CD8-positive, alpha-beta memory T cell (primary cell): Measurements from ENCODE around the gene WAS. TPM values are rescaled to one million over a fixed set of nuclear protein-coding genes. Genes with fewer than 3 reads are reported as not detected.

ENCODE experiments used
- CTCF ChIA-PET: fragments of 350-600 bp; sonication (Branson Sonifier 250); formaldehyde crosslinking; loops from one replicate; lab custom pipeline; 2021; ENCODE audit warnings: antibody characterized with exemption; lab: Charles Lee
- POLR2A ChIA-PET: fragments of 350-600 bp; sonication (Branson Sonifier 250); formaldehyde crosslinking; loops from one replicate; lab custom pipeline; 2021; ENCODE audit warnings: antibody characterized with exemption; lab: Charles Lee
- DNase-seq, 5 donors: peaks; one replicate each; pipeline versions ENCODE4 v3.0.0 to v3.0.0-alpha.2; 2020 to 2022; ENCODE audit warnings: mixed read lengths in 1 of 5
- H3K27ac ChIP-seq: one replicate; pipeline ENCODE4 v1.7.0; 2013; ENCODE audit warnings: low read depth, mild to moderate bottlenecking, low read length, moderate library complexity
- H3K27me3 ChIP-seq: 2 replicates; pipeline ENCODE4 v1.7.0; 2013; ENCODE audit warnings: low read length, mild to moderate bottlenecking; ENCODE audit not compliant: insufficient read depth, poor library complexity, severe bottlenecking
- H3K36me3 ChIP-seq: 2 replicates; pipeline ENCODE4 v1.7.0; 2013; ENCODE audit warnings: mild to moderate bottlenecking, low read length, moderate library complexity; ENCODE audit not compliant: insufficient read depth
- H3K4me1 ChIP-seq: 2 replicates; pipeline ENCODE4 v1.7.0; 2013; ENCODE audit warnings: mild to moderate bottlenecking, low read length, moderate library complexity; ENCODE audit not compliant: insufficient read depth
- H3K4me3 ChIP-seq: 2 replicates; pipeline ENCODE4 v1.7.0; 2013; ENCODE audit warnings: mild to moderate bottlenecking, low read length
- H3K9me3 ChIP-seq: 2 replicates; pipeline ENCODE4 v1.7.0; 2013; ENCODE audit warnings: mild to moderate bottlenecking, low read length
- H3K27ac Mint-ChIP-seq, 8 donors: one replicate each; pipeline ENCODE4 v1.8.0; 2020 to 2021; ENCODE audit warnings: mixed read lengths in 8 of 8, mild to moderate bottlenecking in 6 of 8, inconsistent platforms in 3 of 8, moderate library complexity in 3 of 8
- H3K27me3 Mint-ChIP-seq, 2 donors: one replicate each; pipeline ENCODE4 v1.8.0; 2020 to 2021; ENCODE audit warnings: mixed read lengths in 2 of 2, mild to moderate bottlenecking in 1 of 2, moderate library complexity in 1 of 2
- H3K36me3 Mint-ChIP-seq, 3 donors: one replicate each; pipeline ENCODE4 v1.8.0; 2020 to 2021; ENCODE audit warnings: mixed read lengths in 3 of 3, inconsistent platforms in 1 of 3, mild to moderate bottlenecking in 1 of 3
- H3K4me1 Mint-ChIP-seq, 3 donors: one replicate each; pipeline ENCODE4 v1.8.0; 2020 to 2021; ENCODE audit warnings: mixed read lengths in 3 of 3, inconsistent platforms in 1 of 3, mild to moderate bottlenecking in 1 of 3
- H3K4me3 Mint-ChIP-seq, 7 donors: one replicate each; pipeline ENCODE4 v1.8.0; 2020 to 2021; ENCODE audit warnings: mixed read lengths in 7 of 7, mild to moderate bottlenecking in 6 of 7, moderate library complexity in 4 of 7, inconsistent platforms in 2 of 7
- H3K9me3 Mint-ChIP-seq, 5 donors: one replicate each; pipeline ENCODE4 v1.8.0; 2020 to 2022; ENCODE audit warnings: mixed read lengths in 5 of 5, mild to moderate bottlenecking in 3 of 5, moderate library complexity in 2 of 5, inconsistent platforms in 1 of 5
- polyA plus RNA-seq: library from polyadenylated mRNA; unstranded; fragments of 300-500 nt; fragmentation: Illumina TruSeq; gene quantifications from one replicate; pipeline ENCODE4 v1.2.3, GENCODE V29; 2021
- total RNA-seq, 2 experiments: library from RNA; stranded (reverse); gene quantifications; one replicate each; pipeline ENCODE4 v1.2.3, GENCODE V29; 2021

WAS gene
- total and polyA plus RNA-seq, 3 experiments from 2014 or later = 33.5 to 84.0 (median 81.9) TPM

- H3K27me3 ChIP-seq = no peaks in the 10 kb centered on the region
- Mint-ChIP-seq H3K27ac (peak overlapping the region in 4 of 8 donors; percentile 23 to 61 (median 46)), H3K36me3 (peaks cover 0 to 68% (median 6%) of the 10 kb centered on the region in 3 donors), H3K4me3 (peak overlapping the region in 1 of 7 donors; percentile 29), H3K27me3 (peaks cover 0 to 10% of the 10 kb centered on the region in 2 donors), H3K9me3 (no peaks in the 10 kb centered on the region), H3K4me1 (peaks cover 19 to 53% (median 30%) of the 10 kb centered on the region in 3 donors)
- no peaks in the 10 kb centered on the region for H3K9me3 ChIP-seq
- H3K4me1 ChIP-seq = peaks cover 5% of the 10 kb centered on the region
- no peak overlapping the region for H3K27ac ChIP-seq
- no peaks in the 10 kb centered on the region for H3K36me3 ChIP-seq
- POLR2A ChIA-PET = interaction anchor here (0.6 kb wide), 1 partner anchor 185 kb away, joined by 5 read pairs; no protein-coding TSS in a partner anchor
- no peak for DNase-seq
- CTCF ChIA-PET = no interaction called here
- no peak overlapping the region for H3K4me3 ChIP-seq
Measured at GRCh38 chrX:48703228-48703627, 19.6 kb downstream of the WAS start.

DNA sequence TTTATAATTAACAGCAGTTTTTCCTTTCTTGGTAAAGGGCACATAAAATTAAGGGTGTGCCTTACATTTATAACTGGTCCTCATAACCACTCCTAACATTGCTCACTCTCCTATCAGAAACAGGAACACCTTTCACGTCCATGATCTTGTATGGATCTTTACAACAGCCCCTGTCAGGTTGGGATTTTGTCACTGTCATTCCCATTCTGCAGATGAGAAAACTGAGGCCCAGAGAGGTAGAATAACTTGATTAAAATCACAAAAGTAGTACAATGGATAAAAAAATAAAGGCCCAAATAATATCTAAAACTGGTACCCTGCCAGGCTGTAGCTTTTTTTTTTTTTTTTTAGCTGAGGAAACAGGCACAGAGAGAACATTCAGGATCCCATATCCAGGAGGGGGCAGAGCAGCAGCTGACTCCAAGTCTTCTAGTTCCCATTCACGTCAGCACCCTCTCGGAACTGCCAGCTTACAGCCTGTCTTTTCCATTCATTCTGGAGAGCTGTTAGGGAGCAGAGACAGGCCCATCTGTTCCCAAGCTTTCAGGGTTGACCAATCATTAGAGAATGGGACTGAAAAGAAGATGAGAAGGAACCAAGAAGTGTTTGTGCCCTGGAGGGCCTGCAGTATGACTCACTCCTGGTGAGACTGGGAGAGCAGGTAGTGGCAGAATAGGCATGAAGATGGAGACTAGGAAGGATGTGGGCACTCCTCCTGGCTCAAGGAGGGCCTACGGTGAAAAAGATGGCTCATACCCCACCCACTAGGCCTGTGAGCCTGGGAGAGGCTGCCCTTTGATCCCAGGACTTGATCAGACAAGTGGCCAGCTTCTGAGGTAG, 20.3 kb downstream of the WAS start:
- H3K27ac Mint-ChIP-seq = peak overlapping the region in 5 of 8 donors; percentile 17 to 55 (median 44)
- H3K4me3 Mint-ChIP-seq = peak overlapping the region in 3 of 7 donors; percentile 29 to 35 (median 29)
- Histone ChIP-seq H3K9me3 (no peaks in the 10 kb centered on the region), H3K36me3 (no peaks in the 10 kb centered on the region), H3K27me3 (no peaks in the 10 kb centered on the region), H3K4me1 (peaks cover 5% of the 10 kb centered on the region), H3K27ac (no peak overlapping the region), H3K4me3 (no peak overlapping the region)
- peaks cover 0 to 11% of the 10 kb centered on the region in 2 donors for H3K27me3 Mint-ChIP-seq
- no peak for DNase-seq
- peaks cover 0 to 71% (median 6%) of the 10 kb centered on the region in 3 donors for H3K36me3 Mint-ChIP-seq
- H3K4me1 Mint-ChIP-seq = peaks cover 19 to 57% (median 30%) of the 10 kb centered on the region in 3 donors
- H3K9me3 Mint-ChIP-seq = no peaks in the 10 kb centered on the region
- CTCF ChIA-PET = no interaction called here
- POLR2A ChIA-PET = interaction anchor here (0.6 kb wide), 1 partner anchor 184 kb away, joined by 5 read pairs; no protein-coding TSS in a partner anchor

DNA sequence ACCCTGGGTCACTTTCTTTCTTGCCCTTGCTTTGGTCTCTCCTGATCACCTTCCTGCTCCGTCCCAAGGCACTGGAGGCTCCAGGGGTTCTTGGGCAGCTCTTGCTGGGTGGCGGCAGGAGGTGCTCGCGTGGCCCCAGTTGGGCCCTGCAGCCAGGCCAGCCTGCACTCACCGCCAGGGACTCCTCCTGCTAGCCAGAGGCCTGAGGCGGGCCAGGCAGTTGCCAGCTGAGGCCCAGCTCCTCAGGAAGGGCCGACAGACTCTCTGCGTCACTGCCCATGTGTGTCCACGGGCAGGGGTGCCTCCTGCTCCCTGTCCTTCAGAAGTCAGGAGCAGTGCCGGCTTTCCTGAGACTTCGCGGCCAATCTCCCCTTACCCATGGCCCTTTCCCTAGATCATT, 22.3 kb downstream of the WAS start:
- DNase-seq = no peak
- CTCF ChIA-PET = interaction anchor here (0.6 kb wide), 1 partner anchor 78 kb away, joined by 3 read pairs; no protein-coding TSS in a partner anchor
- H3K27ac ChIP-seq = no peak overlapping the region
- Mint-ChIP-seq H3K4me1 (peaks cover 21 to 56% (median 31%) of the 10 kb centered on the region in 3 donors), H3K4me3 (no peak overlapping the region), H3K36me3 (peaks cover 0 to 57% (median 4%) of the 10 kb centered on the region in 3 donors), H3K27me3 (peaks cover 0 to 12% of the 10 kb centered on the region in 2 donors), H3K9me3 (no peaks in the 10 kb centered on the region), H3K27ac (peak overlapping the region in 1 of 8 donors; percentile 43)
- no peak overlapping the region for H3K4me3 ChIP-seq
- no peaks in the 10 kb centered on the region for H3K36me3 ChIP-seq
- peaks cover 14% of the 10 kb centered on the region for H3K4me1 ChIP-seq
- no peaks in the 10 kb centered on the region for H3K27me3 ChIP-seq
- H3K9me3 ChIP-seq = no peaks in the 10 kb centered on the region
- POLR2A ChIA-PET = no interaction called here

DNA sequence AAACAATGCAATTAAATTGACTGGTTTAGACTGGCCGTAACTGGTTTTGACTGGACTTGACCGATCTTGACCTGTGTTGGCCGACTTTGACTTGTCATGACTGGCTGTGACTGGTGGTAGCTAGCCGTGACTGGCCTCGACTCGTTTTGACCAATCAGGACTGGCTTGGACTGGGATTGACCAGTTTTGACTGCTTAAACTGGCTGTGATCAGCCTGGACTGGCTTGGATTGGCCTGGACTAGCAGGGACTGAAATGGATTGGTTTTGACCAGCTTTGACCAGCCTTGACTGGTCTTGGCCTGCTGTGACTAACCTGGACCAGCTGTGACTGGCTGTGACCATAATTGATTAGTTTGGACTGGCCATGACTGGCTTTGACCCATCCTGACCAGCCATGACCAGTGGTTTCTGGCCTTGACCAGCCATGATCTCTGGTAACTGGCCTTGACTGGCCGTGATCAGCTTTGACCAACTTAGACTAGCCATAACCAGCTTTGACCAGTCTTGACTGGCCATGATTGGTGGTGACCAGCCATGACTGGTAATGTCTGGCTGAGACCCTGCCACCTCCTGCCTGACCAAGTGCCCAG, 26.0 kb downstream of the WAS start:
- H3K27me3 Mint-ChIP-seq = peaks cover 0 to 11% of the 10 kb centered on the region in 2 donors
- ChIA-PET CTCF (no interaction called here), POLR2A (interaction anchor here (1.5 kb wide), 1 partner anchor 91 kb away, joined by 3 read pairs; no protein-coding TSS in a partner anchor)
- DNase-seq = no peak
- H3K36me3 Mint-ChIP-seq = peaks cover 0 to 26% (median 2%) of the 10 kb centered on the region in 3 donors
- no peaks in the 10 kb centered on the region for H3K36me3 ChIP-seq
- no peaks in the 10 kb centered on the region for H3K27me3 ChIP-seq
- peaks cover 45% of the 10 kb centered on the region for H3K4me1 ChIP-seq
- H3K4me3 ChIP-seq = no peak overlapping the region
- H3K9me3 Mint-ChIP-seq = no peaks in the 10 kb centered on the region
- H3K4me1 Mint-ChIP-seq = peaks cover 42 to 59% (median 45%) of the 10 kb centered on the region in 3 donors
- H3K27ac Mint-ChIP-seq = peak overlapping the region in 1 of 8 donors; percentile 17
- H3K4me3 Mint-ChIP-seq = no peak overlapping the region
- H3K9me3 ChIP-seq = no peaks in the 10 kb centered on the region
- H3K27ac ChIP-seq = no peak overlapping the region

- Histone ChIP-seq H3K9me3 (no peaks in the 10 kb centered on the region), H3K4me3 (peak overlapping the region; percentile 55), H3K27ac (peak overlapping the region; percentile 25), H3K36me3 (no peaks in the 10 kb centered on the region), H3K27me3 (no peaks in the 10 kb centered on the region), H3K4me1 (peaks cover 63% of the 10 kb centered on the region)
- no peak for DNase-seq
- Mint-ChIP-seq H3K4me1 (peaks cover 58 to 67% (median 62%) of the 10 kb centered on the region in 3 donors), H3K27me3 (peaks cover 0 to 8% of the 10 kb centered on the region in 2 donors), H3K4me3 (peak overlapping the region; percentile 2 to 79 (median 63)), H3K27ac (peak overlapping the region; percentile 63 to 96 (median 92)), H3K36me3 (peaks cover 0 to 19% (median 0%) of the 10 kb centered on the region in 3 donors), H3K9me3 (no peaks in the 10 kb centered on the region)
- ChIA-PET POLR2A (interaction anchor here (0.5 to 0.8 kb wide), 2 partner anchors 15 to 528 kb away, joined by 3 read pairs; partner anchors contain the start of gene SUV39H1), CTCF (no interaction called here)
Measured at GRCh38 chrX:48711162-48711928, 27.7 kb downstream of the WAS start.

DNA sequence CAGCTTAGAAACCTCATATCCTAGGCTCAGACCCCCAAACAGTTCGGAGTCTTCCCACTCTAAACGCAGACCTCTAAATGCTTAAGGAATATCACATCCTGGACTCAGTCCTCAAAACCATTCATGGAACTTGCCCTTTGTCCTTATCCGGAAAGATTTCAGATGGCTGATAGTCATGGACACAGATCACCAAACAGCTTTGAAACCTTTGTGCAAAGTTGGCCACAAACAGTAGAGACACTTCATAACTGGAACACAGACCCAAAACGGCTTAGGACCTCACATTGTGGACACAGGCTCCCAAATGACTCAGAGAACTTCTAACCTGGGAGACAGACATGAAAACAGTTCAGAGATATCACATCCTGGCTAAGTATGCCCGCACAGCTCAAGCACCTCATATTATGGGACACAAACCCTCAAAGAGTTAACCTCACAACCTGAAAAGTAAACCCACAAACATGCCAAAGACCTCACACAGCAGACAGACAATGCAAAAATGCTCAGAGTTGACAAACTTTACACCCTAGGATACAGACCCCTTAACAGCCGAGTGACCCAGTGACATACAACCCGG, 28.4 kb downstream of the WAS start:
- Histone ChIP-seq H3K4me1 (peaks cover 69% of the 10 kb centered on the region), H3K9me3 (no peaks in the 10 kb centered on the region), H3K27me3 (no peaks in the 10 kb centered on the region), H3K4me3 (peak overlapping the region; percentile 55), H3K27ac (peak overlapping the region; percentile 25), H3K36me3 (no peaks in the 10 kb centered on the region)
- no peaks in the 10 kb centered on the region for H3K9me3 Mint-ChIP-seq
- peaks cover 0 to 15% (median 0%) of the 10 kb centered on the region in 3 donors for H3K36me3 Mint-ChIP-seq
- ChIA-PET POLR2A (interaction anchor here (0.5 to 0.8 kb wide), 2 partner anchors 15 to 528 kb away, joined by 3 read pairs; partner anchors contain the start of gene SUV39H1), CTCF (interaction anchor here (2.1 kb wide), 1 partner anchor 25 kb away, joined by 4 read pairs; no protein-coding TSS in a partner anchor)
- no peak for DNase-seq
- peaks cover 0 to 8% of the 10 kb centered on the region in 2 donors for H3K27me3 Mint-ChIP-seq
- peak overlapping the region; percentile 63 to 96 (median 92) for H3K27ac Mint-ChIP-seq
- peak overlapping the region; percentile 18 to 80 (median 73) for H3K4me3 Mint-ChIP-seq
- peaks cover 62 to 72% (median 67%) of the 10 kb centered on the region in 3 donors for H3K4me1 Mint-ChIP-seq

GRCh38 chrX:48713847-48714246, 30.2 kb downstream of the WAS start:
- peak overlapping the region; percentile 18 to 79 (median 63) for H3K4me3 Mint-ChIP-seq

More at GRCh38 chrX:48713847-48714246, 30.2 kb downstream of the WAS start:
- CTCF ChIA-PET = interaction anchor here (2.1 kb wide), 1 partner anchor 23 kb away, joined by 4 read pairs; no protein-coding TSS in a partner anchor
- Histone ChIP-seq H3K9me3 (no peaks in the 10 kb centered on the region), H3K4me3 (peak overlapping the region; percentile 46), H3K27ac (peak overlapping the region; percentile 60), H3K4me1 (peaks cover 82% of the 10 kb centered on the region), H3K36me3 (no peaks in the 10 kb centered on the region), H3K27me3 (no peaks in the 10 kb centered on the region)
- H3K36me3 Mint-ChIP-seq = peaks cover 0 to 2% (median 0%) of the 10 kb centered on the region in 3 donors
- H3K27ac Mint-ChIP-seq = peak overlapping the region; percentile 85 to 96 (median 92)
- no peak for DNase-seq
- peaks cover 72 to 81% (median 78%) of the 10 kb centered on the region in 3 donors for H3K4me1 Mint-ChIP-seq
- H3K27me3 Mint-ChIP-seq = peaks cover 0 to 9% of the 10 kb centered on the region in 2 donors
- POLR2A ChIA-PET = interaction anchor here (0.6 to 2.2 kb wide), 5 partner anchors 15 to 723 kb away, joined by 3 to 22 read pairs (median 3); partner anchors contain the start of genes HDAC6 and SUV39H1
- no peaks in the 10 kb centered on the region for H3K9me3 Mint-ChIP-seq
